NCI-H1048 (cell line): ENCODE results near the gene RAB5B.
"Not testable (repeated sequence)": the region's sequence is repeated elsewhere in the genome, so short reads cannot be mapped to it uniquely, and the experiment has no call there.

Experiments used
- DNase-seq: peaks from one replicate; lab custom pipeline; 2025; lab: John Stamatoyannopoulos, UW

Gene RAB5B

GRCh38 chr12:56014205-56014604 lies 40.3 kb downstream of the RAB5B start:
- DNase-seq = no peak

GRCh38 chr12:56017181-56017580 lies 43.3 kb downstream of the RAB5B start:
- no peak for DNase-seq

DNA sequence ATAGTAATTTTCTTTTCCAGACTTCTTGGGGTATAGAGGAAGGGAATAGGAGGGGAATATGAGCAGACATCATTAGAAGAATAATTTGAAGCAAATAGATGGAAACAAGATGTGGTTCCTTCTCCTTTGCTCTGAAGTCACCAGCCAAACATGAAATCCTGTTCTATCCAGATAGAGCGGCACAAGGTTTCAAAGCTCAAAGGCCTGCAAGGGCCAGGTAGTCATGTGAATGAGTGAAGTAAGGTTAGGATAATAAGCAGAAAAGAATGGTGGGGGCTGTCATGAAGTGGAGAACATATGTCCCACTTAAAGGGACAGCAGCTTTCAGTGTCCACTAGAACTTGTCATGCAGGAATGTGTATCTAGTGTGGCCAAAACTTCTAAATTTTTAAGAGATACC lies 44.5 kb downstream of the RAB5B start:
- no peak for DNase-seq

- DNase-seq = no peak
These were observed 46.7 kb downstream of the RAB5B start, which contains the start of gene IKZF4 for GRCh38 chr12:56020423-56021184. IKZF4 (plus strand) TSS chr12:56021043; CDS start chr12:56021494, 451 bp downstream.

DNA sequence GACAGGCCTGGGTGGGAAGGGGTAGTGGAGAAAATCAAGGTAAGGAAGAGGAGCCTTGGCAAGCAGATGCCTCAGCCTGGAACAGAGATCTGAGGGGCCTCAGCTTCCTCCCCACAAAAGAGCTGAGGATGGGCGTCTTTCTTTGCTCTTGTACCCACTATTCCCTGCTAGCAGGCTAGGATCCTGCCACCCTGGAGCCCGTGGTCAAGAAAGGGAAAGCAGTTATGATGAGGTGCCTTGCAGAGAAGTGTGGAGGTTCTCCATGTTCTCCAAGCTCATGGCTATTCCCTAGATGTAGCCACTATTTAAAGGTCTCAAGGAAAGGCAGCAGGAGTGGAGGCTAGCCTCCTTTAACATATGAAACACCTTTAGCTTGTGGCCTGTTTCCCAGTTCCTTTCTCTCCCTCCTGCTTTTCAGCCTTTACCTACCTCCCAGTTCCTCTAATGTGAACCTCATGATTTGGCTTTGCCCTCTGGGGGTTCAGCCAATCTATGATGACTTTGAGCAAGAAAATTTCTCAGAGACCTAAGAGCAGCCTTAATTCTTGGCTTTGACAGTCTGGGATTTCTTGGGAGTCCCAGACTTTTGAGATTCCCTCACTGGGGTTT lies 48.1 kb downstream of the RAB5B start:
- no peak for DNase-seq

DNA sequence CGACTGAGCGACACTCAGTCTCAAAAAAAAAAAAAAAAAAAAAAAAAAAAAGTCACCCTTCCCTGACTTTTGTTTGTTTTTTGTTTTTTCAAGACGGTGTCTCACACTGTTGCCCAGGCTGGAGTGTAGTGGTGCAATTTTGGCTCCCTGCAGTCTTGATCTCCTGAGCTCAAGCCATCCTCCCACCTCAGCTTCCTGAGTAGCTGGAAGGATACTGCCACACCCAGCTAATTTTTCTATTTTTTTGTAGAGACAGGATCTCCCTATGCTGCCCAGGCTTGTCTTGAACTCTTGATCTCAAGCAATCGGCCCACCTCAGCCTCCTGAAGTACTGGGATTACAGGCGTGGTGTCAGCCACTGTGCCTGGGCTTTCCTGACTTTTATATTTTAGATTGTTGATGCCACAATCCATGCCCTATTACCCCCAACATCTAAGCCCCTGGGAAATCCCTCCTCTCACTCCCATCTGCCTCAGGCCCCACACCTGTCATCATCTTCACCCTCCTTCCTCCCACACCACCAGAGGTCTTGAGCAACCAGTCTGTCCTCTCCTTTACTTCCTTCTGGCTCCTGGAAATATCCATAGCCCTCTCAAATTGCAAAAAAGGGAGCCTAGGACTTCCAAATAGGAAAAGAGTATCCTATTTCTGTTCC lies 54.8 kb downstream of the RAB5B start:
- DNase-seq = no peak

- no peak for DNase-seq
These were observed 55.3 kb downstream of the RAB5B start for GRCh38 chr12:56029166-56029519.

- DNase-seq = no peak
These were observed 55.9 kb downstream of the RAB5B start for GRCh38 chr12:56029666-56030293.

GRCh38 chr12:56031987-56032386 lies 58.1 kb downstream of the RAB5B start:
- DNase-seq = no peak

GRCh38 chr12:56034586-56035332 lies 60.9 kb downstream of the RAB5B start:
- no peak for DNase-seq

- no peak for DNase-seq
These were observed 63.3 kb downstream of the RAB5B start for GRCh38 chr12:56037161-56037560.

GRCh38 chr12:56038022-56038655 lies 64.3 kb downstream of the RAB5B start:
- no peak for DNase-seq

- DNase-seq = no peak
These were observed 66.3 kb downstream of the RAB5B start for GRCh38 chr12:56040151-56040550.

DNA sequence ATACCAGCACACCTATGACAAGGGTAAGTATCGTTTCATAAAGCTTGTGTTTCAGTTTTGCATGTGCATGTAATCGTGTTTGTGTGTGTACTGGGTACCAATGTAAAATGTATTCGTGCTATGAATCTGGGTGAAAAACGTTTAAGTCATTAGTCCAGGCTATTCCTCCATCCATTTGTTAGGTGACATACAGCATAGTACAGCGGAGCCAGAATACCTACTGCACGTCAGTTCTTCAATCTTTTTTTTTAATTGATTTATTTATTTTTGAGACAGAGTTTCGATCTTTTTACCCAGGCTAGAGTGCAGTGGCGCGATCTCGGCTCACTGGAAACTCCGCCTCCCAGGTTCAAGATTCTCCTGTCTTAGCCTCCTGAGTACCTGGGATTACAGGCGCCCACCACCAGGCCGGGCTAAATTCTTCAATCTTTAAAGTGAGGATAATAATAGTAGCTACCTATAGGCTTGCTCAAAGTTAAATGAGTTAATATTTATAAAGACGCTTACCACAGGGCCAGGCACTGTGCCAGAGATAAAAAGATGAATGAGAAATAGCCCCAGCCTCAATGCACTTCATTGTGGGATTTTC lies 67.2 kb downstream of the RAB5B start:
- no peak for DNase-seq

DNA sequence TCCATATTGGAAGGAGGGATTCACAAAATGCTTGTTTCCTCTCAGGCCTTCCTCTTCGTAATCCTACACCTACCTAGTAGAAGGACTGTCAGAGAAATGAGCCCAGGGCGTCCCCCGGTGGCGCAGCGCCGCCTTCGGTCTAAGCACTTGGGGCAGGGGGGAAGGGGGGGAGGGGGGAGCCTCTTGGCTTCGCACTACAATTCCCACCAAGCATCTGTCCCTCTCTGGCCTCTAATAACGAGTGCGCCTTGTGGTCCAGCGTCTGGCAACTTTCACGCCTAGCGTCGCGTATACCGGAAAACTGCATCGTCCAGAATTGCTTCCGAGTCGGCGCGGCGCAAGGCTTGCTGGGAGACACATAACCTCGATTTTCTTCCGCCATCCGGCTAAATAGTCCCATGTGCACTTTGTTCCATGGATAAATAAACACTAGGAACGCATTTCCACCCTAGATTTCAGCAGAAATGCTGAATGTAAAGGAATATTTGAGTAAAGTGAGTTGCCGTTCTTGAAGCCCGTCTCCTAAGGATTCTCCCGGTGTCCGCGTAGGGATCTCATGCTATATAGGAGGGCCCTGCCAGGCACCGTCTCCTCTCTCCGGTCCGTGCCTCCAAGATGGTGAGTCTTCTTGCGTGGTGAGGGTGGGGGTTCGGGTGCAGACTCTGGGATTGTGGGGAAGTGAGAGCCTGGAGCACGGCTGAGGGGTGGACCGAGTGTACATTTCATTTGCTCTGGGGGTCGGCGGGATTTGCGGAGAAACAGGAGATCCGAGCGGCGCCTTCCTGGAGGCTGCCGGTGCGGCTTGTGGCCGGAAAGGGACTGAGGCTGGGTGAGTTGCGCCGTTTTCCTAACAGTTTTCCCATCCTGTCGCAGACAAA lies 67.9 kb downstream of the RAB5B start, which contains the start of gene RPS26:
TSS of gene RPS26 (plus strand) at position 367 of the 878 bp plus-strand sequence. CDS start at position 616, 249 bp downstream.
- peak; percentile 97 for DNase-seq

DNA sequence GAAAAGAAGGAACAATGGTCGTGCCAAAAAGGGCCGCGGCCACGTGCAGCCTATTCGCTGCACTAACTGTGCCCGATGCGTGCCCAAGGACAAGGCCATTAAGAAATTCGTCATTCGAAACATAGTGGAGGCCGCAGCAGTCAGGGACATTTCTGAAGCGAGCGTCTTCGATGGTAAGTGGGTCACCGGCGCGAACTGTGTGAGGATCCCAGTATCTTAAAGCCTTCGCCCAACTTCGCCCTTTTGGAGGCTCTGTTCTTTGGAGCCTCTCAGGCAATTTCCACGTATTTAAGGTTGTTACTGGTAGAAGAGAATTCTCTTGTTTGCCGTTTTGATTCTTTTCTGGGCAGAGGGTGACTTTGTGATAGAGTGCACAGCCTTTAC lies 68.5 kb downstream of the RAB5B start:
- not testable (repeated sequence) for DNase-seq

GRCh38 chr12:56042843-56043242 lies 69.0 kb downstream of the RAB5B start:
- no peak for DNase-seq
